GM12872 (cell line): Measurements from ENCODE around the gene ZDHHC14.

Experiments
- CTCF ChIP-seq: IDR thresholded peaks from 3 replicates; pipeline ENCODE4 v1.5.1; 2011; ENCODE audit warnings: low read depth, mild to moderate bottlenecking, low read length, moderate library complexity; ENCODE audit not compliant: insufficient read depth

The ZDHHC14 gene

GRCh38 chr6:157726892-157727628 is 346.1 kb downstream of the ZDHHC14 start:
- TF ChIP-seq CTCF: no peak
